IPS DF 4.7 (cell line): ENCODE data around the gene MCEMP1.

Source experiments
- DNase-seq: peaks from one replicate; pipeline ENCODE4 v3.0.0-alpha.2; 2013; ENCODE audit warnings: low spot score; ENCODE audit errors: extremely low read depth

Gene MCEMP1

DNA sequence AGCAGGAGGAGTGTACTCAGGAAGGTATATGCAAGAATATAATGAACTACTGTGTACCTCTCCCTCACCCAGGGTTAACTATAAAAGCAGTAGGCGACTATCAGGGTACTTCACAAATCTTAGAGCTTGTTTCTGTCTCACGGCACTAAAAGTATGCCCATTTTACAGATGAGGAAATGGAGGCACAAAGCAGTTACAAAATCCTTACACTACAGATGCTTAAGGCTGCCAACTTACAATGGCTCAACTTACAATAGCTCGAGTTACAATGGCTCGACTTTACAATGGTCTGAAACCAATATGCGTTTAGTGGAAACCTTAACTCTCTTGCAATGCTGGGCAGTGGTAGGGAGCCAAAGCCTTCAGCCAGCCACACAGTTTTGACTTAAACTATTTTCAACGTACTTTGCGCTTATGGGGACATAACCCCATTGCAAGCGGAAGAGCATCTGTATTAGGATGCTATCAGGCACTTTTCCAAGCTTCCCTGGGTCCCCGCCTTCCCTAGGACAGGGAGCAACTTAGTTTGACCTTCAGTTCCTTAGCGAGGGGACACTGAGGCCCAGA, 20.9 kb downstream of the MCEMP1 start:
- DNase-seq, result no peak

DNA sequence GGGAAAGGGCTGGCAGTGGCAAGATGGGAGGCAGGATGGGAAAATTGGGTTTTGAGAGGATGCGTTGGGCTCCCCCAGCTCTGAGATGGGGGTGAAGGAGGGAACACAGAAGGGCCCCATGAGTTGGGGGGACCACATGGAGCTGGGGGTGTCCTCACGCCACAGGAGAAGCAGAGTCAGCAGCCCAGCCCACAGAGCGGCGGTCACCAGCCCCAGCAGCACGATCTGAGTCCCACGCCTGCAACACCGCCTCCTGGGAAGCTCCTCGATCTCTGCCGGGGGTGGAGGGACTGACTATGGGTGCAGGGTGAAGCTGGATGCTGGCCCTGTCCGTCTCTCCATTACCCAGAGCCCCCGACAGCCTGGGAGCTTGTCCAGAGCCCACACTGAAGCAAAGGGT, 21.7 kb downstream of the MCEMP1 start:
- no peak for DNase-seq

DNA sequence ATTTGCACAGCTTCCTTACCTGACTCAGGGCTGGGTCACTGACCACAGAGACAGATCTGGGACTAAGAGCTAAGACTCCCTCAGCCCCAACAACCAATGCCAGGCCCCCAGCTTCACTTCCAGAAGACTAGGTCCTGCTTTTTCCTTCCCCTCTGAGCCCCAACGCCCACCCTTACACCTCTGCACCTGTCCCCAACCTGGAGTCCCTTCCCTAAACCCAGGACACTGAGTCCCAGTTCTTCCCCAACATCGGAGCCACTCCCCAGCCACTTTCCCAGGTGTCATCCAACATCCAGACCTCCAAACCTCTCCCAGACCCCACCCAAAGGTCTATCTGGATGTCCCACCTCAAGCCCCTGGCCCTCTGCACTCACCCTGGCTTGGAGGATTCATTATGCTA, 22.1 kb downstream of the MCEMP1 start:
- DNase-seq, result no peak

DNA sequence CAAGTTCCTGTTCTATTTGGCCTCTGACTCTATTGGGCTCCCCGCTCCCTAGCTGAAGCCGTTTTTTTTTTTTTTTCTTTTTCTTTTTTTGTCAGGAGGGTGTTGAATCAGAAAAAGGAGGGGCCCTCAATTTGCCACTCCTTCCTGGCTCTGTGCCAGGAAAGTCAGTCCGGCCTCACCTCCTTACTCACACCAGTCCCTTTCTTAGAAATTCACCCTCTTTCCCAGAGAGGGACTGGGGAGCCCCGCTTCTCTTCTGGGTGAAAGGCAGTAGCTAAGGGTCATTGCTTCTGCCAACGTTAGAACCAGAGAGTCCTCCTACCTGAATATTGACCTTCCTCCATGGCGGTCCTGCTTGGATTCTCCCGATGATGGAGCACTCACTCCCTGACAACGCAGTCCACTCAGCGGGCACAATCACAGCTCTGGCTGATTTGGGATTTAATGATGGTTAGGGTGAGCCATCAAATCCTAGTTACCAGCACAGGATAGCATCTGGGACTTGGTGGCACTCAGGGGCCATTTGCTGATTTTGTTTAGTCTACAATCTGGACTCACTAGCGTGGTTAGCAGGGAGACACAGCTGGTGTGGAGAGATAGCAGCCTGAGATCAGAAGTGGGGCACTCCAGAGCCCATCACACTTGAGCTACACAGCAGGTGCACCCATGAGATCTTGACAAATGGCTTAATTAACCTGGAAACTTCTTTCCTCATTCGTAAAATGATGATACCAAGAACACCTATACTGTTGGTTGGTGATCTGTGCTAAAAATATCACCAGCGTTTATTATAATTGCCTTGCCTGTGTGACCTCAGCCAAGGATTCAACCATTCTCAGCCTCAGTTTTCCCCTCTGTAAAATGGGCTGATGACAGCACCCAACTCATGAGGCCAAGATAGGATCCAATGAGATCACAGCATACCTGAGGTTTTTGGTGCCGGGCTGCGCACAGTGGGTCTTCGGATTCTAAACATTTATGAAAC, 22.8 kb downstream of the MCEMP1 start:
- DNase-seq, result no peak

DNA sequence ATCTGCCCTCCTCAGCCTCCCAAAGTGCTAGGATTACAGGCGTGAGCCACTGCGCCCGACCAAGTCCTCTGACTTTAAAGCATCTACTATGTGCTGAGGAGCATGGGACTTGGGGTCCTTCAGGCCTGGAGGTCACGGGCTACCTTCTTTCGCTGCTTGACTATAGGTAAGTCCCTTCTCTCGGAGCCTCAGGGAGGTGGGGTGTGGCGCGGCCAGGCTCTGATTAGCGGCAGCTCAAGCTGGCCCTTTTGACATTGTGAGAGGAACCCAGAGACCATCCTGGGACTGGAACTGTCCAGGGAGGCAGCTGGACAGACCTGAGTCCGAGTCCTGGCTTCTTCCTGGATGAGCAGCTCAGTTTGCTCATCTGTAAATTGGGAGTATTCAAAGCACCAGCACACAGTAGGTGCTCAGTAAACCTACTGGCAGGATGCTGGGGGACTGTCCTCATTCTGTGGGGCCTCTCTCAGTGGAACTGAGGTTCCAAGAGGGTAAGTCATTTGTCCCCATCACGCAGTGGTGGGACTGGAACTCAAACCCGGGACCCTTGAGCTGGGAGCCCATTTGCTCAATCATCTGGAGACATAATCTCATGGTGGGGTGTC, 24.3 kb downstream of the MCEMP1 start:
- no peak for DNase-seq

DNA sequence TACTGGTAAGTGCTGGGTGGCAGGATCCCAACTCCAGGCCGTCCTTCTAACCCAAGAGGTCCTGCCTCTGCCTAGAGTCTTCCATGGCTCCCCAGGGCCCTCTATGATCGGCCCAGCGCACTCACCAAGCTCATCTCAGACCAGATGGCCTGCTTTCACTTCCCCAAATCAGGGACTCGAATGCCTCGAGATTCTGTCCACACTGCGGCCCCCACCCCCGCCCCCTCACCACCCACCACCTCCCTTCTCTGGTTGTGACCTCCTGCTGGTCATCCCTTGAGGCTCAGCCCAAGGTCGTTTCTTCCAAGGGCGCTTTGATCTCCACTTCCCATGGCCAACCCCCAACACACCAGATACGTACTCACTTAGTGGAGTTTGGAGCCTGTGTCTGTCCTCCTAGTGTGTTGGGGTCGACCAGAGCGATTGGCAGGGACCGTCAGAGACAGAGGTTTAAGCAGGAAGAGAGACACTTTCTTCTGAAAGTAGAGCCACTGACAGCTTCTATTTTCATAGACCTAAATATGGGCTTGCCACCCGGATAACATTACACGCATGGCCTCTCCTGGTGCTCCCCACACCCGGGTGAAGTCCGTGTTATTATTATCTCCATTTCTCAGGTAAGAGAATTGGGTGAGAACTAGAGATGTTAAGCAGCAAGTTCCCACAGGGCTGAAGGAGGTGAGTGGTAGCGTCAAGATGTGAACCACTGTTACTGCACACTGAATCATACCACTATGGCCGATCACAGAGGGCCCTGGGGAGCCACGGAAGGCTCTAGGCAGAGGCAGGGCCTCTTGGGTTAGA, 25.0 kb downstream of the MCEMP1 start, which contains the start of gene FCER2:
TSS of gene FCER2 (minus strand) at position 478 of the 804 bp plus-strand sequence. CDS start 2,371 bp downstream, outside the sequence.
- no peak for DNase-seq

DNA sequence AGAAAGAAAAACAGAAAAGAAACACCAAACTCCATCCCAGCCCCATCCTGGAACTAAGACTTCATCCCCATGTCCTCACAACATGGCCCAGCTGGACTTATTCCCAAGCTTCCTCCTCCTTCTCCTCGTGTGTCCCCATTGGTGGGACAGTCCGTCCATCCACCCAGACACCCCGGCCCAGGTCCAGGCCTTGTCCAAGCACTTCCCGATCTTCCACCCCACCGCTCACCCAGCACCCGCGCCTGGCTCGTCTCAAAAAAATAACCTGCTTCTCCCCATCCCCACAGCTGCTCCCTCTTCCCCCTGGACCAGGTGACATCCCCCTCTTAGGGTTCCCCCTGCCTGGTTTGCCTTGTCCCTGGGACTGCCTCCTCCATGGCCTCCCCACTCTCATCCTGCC, 26.4 kb downstream of the MCEMP1 start:
- no peak for DNase-seq

DNA sequence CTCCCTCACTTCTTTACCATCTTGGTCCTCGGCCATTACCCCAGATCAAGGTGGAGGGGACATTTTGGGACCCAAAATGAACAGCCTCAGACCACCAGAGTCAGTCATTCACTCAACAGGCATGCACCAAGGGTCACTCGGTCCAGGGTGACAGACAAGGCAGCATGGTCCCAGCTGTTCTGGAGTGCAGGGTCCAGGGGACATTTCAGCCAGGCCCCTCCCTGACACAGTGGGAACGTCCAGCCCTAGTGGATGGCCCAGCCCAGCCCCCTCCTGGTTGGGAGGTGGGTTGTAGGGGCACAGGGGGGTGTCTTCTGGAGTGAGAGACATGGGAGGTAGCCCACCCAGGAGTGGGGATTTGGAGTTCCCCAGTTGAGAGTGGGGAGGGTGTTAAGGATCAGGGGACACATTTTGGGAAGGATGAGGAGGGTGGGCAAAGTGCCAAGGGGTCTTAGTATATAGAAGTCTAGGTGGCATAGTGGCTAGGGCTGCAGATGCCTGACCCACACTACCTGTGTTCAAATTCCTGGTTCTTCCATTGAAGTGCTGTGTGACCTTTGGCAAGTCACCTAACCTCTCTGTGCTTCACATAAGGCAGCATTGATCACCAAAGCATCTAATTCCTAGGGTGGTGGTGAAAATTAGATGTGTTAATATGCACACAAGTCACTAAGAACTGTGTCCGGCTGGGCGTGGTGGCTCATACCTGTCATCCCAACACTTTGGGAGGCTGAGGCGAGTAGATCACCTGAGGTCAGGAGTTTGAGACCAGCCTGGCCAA, 27.6 kb downstream of the MCEMP1 start:
- no peak for DNase-seq

DNA sequence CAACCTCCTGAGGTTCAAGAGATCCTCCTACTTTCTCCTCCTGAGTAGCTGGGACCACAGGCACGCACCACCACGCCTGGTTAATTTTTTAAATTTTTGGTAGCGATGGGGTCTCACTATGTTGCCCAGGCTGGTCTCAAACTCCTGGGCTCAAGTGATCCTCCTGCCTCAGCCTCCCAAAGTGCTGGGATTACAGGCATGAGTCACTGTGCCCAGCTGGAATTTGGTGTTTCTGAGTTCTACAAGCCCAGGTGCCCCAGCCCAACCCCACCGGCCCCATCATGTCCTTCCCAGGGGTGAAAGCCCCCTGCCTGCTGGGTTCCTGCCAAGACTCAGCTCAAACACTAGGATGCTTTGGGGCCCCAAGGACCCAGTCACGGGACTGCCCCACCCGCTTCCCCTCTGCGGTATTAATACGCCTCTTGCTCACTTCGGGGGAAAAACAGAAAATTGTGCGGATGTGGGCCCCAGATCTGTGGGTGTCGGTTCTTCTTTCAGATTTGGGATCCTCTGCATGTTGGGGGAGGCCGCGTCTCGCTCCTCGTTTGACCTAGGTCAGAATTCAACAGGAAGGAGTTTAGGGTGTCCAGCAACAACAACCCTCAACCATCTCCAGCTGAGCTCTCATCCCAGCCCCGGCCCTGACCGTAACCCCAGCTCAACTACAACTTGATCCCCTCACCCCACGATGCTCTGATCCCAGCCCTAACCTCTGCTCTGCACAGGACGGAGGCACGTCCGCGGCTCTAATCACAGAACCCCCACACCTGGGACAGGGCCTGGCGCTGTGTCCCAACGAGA, 28.7 kb downstream of the MCEMP1 start:
- no peak for DNase-seq

DNA sequence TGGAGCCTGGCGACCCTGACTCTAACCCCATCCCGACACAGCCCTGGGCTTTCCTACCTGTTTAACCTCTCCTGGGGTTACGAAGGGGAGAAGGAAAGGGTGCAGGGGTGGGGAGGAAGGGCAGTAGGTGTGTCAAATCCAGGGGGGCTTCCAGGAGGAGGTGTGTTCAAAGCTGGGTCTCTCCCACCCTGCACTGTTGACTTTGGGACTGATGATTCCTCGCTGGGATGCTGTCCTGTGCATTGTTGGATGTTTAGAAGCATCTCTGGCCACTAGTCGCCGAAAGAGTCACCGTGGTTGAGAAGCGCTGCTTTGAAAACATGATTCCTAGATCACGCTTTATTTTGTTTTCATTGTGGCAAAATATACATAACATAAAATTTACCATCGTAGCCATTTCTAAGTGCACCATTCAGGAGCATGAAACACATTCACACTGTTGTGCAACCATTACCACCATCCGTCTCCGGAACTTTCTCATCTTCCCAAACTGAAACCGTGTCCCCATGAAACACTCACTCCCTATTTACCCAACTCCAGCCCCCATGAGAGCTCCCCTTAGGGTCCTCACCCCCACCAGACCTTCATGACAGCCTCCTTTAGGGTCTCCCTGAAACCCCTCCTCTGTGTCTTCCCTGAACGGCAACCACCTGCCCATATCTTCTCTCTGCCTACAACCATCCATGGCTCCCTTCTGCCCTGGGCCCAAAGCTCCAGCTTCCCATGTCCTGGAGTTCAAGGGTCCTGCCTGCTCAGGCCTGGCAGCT, 29.5 kb downstream of the MCEMP1 start:
- no peak for DNase-seq

DNA sequence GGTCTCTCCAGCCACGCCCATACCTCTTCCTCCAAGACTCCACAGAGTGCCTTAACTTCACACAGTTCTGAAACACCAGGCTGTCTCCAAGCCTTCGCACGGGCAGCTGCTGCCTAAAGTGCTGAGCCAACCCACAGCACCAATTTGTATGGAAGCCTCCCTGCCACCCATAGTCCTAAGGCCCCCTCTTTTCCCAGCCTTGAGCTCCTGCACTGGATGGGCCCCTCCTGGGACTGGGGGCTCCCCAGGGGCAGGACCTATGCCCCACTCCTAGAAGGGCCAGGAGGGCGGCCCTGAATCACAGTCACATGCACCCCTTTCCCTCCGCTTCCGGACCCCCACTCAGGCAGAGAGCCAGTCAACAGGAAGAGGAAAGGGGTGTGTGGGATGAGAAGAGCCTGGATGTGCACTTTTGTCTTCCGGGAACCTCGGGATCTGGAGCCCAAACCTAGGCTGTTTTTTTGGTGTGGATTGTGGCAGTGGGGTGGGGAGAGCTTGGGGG, 30.1 kb downstream of the MCEMP1 start:
- no peak for DNase-seq

DNA sequence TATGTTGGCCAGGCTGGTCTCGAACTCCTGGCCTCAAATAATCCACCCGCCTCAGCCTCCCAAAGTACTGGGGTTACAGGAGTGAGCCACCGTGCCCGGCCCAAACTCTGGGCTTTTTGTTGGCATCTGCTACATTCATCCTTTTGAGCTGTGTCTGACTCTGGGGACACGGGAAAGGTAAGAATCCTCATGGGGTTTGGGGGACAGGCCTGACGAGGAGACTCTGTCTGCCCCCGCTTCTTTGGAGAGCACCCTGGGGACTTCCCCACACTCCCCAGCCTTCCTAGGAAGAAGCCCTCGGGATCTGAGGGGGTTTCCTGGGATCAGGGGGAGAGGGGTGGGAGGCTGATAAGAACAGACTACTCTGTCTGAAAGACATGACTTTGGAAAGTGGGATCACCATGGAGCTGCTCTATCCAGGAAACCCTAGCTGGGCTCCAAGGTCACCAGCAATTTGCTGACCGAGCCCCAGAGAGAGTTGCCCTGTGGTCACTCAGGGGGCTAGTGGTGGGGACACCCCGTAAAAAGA, 33.1 kb downstream of the MCEMP1 start:
- DNase-seq, result no peak

DNA sequence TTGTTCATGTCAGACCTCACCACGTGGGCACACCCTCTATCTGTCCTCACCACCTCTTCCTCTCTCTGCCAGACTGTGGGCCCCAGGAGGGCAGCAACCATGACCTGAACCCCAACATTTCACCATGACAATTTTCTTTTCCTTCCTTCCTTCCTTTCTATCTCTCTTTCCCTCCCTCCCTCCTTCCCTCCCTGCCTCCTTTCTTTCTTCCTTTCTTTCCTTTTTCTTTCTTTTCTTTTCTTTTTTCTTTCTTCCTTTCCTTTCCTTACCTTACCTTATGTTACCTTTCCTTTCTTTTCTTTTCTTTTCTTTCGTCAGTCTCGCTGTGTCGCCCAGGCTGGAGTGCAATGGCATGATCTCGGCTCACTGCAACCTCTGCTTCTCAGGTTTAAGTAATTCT, 33.7 kb downstream of the MCEMP1 start:
- DNase-seq, result no peak

DNA sequence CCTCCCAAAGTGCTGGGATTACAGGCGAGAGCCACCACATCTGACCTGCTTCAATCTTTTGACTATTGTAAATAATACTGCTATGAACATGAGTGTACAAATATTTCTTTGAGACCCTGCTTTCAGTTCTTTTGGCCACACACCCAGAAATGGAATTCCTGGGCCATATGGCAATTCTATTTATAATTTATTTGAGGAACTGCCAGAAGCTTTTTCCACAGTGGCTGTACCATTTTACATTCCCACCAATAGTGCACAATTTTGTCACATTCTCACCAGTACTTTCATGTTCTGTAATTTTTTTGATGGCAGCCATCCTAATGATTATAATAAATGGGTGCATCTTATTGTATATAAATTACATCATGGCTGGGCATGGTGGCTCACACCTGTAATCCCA, 38.8 kb downstream of the MCEMP1 start:
- DNase-seq, result no peak

DNA sequence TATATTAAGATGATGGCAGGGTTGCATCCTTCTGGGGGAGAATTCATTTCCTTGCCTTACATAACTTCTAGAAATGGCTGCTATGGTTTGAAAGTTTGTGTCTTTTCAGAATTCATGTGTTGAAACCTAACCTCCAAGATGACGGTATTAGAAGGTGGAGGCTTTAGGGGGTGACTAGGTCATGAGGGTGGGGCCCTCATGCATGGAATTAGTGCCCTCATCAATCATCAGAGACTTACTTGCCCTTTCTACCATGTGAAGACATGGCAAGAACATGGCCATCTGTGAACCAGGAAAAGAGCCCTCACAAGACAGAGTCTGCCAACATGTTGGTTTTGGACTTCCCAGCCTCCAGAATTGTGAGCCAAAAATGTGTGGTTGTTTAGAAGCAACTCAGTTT, 39.9 kb downstream of the MCEMP1 start:
- DNase-seq, result no peak

DNA sequence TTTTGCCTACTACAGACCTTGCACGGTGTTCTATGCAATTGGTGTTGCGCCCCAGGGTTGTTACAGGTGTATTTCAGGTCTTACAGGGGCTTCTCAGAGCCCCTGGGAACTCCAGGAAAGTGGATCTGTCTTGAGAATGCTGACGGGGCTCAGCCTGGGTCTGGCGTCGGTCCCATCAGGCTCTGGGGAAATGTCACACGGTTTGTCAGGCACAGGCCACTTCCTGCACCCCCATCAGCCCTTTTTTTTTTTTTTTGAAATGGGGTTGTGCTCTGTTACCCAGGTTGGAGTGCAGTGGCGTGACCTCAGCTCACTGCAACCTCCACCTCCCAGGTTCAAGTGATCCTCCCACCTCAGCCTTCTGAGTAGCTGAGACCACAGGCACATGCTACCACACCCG, 41.8 kb downstream of the MCEMP1 start:
- DNase-seq, result no peak

DNA sequence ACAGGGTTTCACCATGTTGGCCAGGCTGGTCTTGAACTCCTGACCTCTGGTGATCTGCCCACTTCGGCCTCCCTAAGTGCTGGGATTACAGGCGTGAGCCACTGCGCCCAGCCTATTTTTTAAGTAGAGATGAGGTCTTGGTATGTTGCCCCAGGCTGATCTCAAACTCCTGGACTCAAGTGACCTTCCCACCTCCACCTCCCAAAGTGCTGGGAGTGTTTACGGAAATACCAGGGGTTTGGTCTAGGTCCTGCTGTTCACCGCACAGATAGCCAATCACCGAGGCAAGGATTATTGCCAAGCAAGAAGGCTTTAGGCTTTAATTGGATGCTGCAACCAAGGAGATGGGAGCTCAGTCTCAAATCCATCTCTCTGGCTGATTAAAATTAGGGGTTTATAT, 43.5 kb downstream of the MCEMP1 start:
- DNase-seq, result no peak

DNA sequence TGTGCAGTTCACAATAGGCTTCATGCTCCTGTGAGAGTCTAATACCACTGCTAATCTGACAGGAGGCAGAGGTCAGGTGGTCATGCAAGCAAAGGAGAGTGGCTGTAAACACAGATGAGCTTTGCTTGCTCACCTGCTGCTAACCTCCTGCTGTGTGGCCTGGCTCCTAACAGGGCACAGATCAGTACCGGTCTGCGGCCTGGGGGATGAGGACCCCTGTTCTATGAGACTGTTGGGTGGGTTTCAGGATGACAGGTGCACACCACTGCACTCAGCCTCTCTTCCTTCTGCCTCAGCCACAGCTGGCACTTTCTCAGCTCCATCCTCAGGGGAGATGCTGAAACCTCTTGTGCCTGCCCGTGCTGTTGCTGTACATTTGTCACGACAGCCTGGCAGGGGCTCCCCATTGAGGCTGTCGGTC, 45.4 kb downstream of the MCEMP1 start:
- DNase-seq, result no peak

DNA sequence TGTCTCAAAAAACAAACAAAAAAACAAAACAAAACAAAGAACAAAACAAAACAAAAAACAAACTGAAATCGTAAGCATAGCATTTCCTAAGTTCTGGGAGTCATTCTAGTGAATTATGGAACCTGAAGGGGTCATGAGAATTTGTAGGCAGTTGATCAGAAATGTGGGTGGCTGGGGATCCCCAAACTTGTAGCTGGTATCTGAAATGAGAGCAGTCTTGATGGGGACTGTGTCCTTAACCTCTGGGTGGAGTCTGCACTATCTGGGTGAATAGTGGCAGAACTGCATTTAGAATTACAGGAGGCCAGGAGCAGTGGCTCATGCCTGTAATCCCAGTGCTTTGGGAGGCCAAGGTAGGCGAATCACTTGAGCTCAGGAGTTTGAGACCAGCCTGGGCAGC, 48.9 kb downstream of the MCEMP1 start:
- no peak for DNase-seq
